Activated CD4-positive, alpha-beta T cell treated with anti-CD3 and anti-CD28 coated beads for 36 hours (primary cell): ENCODE measurements around the gene ZNF821. TPM values are rescaled to one million over a fixed set of nuclear protein-coding genes. Genes with fewer than 3 reads are reported as not detected.
"Not testable (repeated sequence)": the region's sequence is repeated elsewhere in the genome, so short reads cannot be mapped to it uniquely, and the experiment has no call there.

ENCODE experiments used
- ATAC-seq: fragments of 200-7000 bp; cut with Tn5 transposase; one replicate; pipeline ENCODE4 v1.10.0; 2021; ENCODE audit warnings: mild to moderate bottlenecking, moderate library complexity
- CTCF ChIA-PET: fragments of 350-600 bp; sonication (Branson Sonifier 250); formaldehyde crosslinking; loops from one replicate; lab custom pipeline; 2021; ENCODE audit warnings: antibody characterized with exemption; lab: Charles Lee
- POLR2A ChIA-PET: fragments of 350-600 bp; sonication (Branson Sonifier 250); formaldehyde crosslinking; loops from one replicate; lab custom pipeline; 2021; ENCODE audit warnings: antibody characterized with exemption, inconsistent platforms; lab: Charles Lee
- DNase-seq: peaks from one replicate; pipeline ENCODE4 v3.0.0-alpha.2; 2020
- H3K27ac Mint-ChIP-seq: one replicate; pipeline ENCODE4 v1.8.0; 2021; ENCODE audit warnings: mixed read lengths
- H3K27me3 Mint-ChIP-seq: one replicate; pipeline ENCODE4 v1.8.0; 2021; ENCODE audit warnings: mixed read lengths
- H3K36me3 Mint-ChIP-seq: one replicate; pipeline ENCODE4 v1.8.0; 2021; ENCODE audit warnings: low read depth, mixed read lengths
- H3K4me1 Mint-ChIP-seq: one replicate; pipeline ENCODE4 v1.8.0; 2021; ENCODE audit warnings: mixed read lengths
- H3K4me3 Mint-ChIP-seq: one replicate; pipeline ENCODE4 v1.8.0; 2021; ENCODE audit warnings: mild to moderate bottlenecking, moderate library complexity, mixed read lengths
- H3K9me3 Mint-ChIP-seq: one replicate; pipeline ENCODE4 v1.8.0; 2021; ENCODE audit warnings: low read depth, mixed read lengths
- intact Hi-C, 2 experiments: fragments of 100-400 bp; cut with DNase I in 1 of 2; cut with micrococcal nuclease in 1 of 2; formaldehyde crosslinking; loops; one replicate each; pipeline versions ENCODE4 v1.14.2 to v1.15.1; 2022 to 2024; cut with DNase I, micrococcal nuclease
- total RNA-seq, 2 experiments: library from RNA; stranded (reverse); gene quantifications; one replicate each; pipeline ENCODE4 v1.2.3, GENCODE V29; 2021

ZNF821 gene
- total RNA-seq, 2 experiments from 2014 or later: 6.0 to 7.7 TPM

DNA sequence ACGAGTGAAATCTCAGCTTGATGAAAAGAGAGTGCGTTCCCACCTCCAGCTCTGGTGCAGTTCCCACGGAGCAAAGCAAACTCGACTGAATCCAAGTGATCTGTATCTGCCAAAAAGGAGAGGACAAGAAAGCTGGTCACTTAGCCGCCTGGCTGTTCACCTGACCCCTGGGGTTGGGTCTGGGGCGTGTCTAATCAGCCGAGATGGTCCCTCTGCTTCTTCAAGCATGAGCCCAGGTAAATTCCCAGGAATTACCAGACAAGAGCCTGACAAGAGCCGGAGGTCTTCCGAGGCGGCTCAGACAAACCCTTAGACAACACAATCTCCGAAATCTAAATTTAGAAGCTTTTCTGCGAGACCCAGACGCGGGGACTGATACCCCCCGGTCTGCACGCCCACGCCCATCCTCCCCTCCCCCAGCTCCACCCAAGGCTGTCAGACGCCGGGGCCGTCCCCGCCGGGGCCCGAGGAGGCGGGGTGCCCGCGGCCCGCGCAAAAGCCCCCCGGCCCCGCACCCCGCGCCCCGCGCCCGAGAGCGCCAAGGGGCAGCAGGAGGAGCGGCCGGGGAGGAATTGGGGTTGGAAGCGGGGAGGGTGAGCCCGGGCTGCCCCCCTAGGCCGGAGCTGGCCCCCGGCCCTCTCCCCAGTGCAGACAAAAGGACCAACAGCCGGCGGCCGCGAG is 674 bp downstream of the ZNF821 start:
- Mint-ChIP-seq H3K27me3 (no peaks in the 10 kb centered on the region), H3K4me3 (peak overlapping the region; percentile 71), H3K27ac (peak overlapping the region; percentile 68), H3K4me1 (peaks cover 48% of the 10 kb centered on the region), H3K36me3 (peaks cover 10% of the 10 kb centered on the region), H3K9me3 (no peaks in the 10 kb centered on the region)
- intact Hi-C loops: loop anchor here (2.0 to 5.0 kb wide), 5 partner anchors 36 to 161 kb away; partner anchors contain the start of genes ATXN1L (in 1 of the 2) and PHLPP2 (in 1 of the 2)
- DNase-seq: peak; percentile 81
- CTCF ChIA-PET: interaction anchor here (0.9 to 6.8 kb wide), 21 partner anchors 9 to 101 kb away, joined by 3 to 83 read pairs (median 8); partner anchors contain the start of genes AP1G1 and IST1
- POLR2A ChIA-PET: interaction anchor here (0.6 to 1.9 kb wide), 9 partner anchors 11 to 77 kb away, joined by 3 to 11 read pairs (median 4); partner anchors contain the start of genes AP1G1 and IST1
- ATAC-seq: peak; percentile 27

DNA sequence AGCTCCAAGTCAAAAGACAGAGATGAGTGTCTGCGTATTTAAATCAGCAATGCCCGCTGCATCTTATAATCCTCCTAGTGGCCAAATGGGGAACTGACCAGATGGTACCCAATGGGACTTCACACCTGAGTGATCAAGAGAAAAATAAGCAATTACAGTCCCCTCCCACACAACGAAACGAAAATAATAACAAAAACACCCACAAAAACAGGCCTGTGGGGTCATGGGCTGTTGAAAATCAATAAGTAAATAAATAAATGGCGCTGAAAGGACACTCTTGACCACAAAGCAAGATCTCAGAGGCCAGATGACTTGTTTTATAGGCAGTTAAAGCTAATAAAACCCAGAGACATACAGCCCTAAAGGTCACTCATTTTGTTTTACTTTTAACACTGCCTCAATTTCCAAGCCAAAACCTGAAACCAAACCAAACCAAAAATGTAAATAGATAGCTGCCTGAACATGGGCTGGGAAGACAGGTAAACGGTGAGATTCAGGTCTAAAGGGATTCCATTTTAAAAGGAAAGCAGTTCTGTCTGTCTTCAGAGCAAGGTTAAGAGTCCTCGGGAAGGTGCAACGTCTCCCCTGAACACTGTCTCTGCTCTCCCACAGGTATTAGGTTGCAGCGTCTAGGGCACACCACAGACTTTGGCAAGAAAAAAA is 1.3 kb downstream of the ZNF821 start:
- ATAC-seq (peak; percentile 58), DNase-seq (peak; percentile 83)
- ChIA-PET CTCF (interaction anchor here (0.6 to 6.8 kb wide), 30 partner anchors 10 to 211 kb away, joined by 3 to 83 read pairs (median 4); partner anchors contain the start of genes AP1G1, DHX38, IST1 and TXNL4B), POLR2A (interaction anchor here (0.6 to 1.6 kb wide), 9 partner anchors 10 to 161 kb away, joined by 3 to 14 read pairs (median 3); partner anchors contain the start of gene AP1G1)
- Mint-ChIP-seq H3K36me3 (peaks cover 10% of the 10 kb centered on the region), H3K9me3 (no peaks in the 10 kb centered on the region), H3K4me3 (peak overlapping the region; percentile 71), H3K27ac (peak overlapping the region; percentile 68), H3K27me3 (no peaks in the 10 kb centered on the region), H3K4me1 (peaks cover 48% of the 10 kb centered on the region)
- intact Hi-C loops: loop anchor here (1.0 to 5.0 kb wide), 6 partner anchors 35 to 160 kb away; partner anchors contain the start of genes ATXN1L (in 1 of the 2) and PHLPP2 (in 1 of the 2)

GRCh38 chr16:71880176-71880575 is 3.8 kb downstream of the ZNF821 start:
- ChIA-PET POLR2A (interaction anchor here (1.9 kb wide), 1 partner anchor 8 kb away, joined by 6 read pairs; no protein-coding TSS in a partner anchor), CTCF (interaction anchor here (1.3 to 6.8 kb wide), 6 partner anchors 8 to 91 kb away, joined by 3 to 83 read pairs (median 22); partner anchors contain the start of gene IST1)
- intact Hi-C loops: loop anchor here (2.0 to 5.0 kb wide), 5 partner anchors 15 to 158 kb away; partner anchors contain the start of genes ATXN1L (in 1 of the 2), IST1 (in 1 of the 2) and PHLPP2 (in 1 of the 2)
- DNase-seq: no peak
- Mint-ChIP-seq H3K36me3 (peaks cover 15% of the 10 kb centered on the region), H3K27ac (no peak overlapping the region), H3K27me3 (no peaks in the 10 kb centered on the region), H3K4me1 (peaks cover 44% of the 10 kb centered on the region), H3K9me3 (no peaks in the 10 kb centered on the region), H3K4me3 (no peak overlapping the region)
- no peak for ATAC-seq

DNA sequence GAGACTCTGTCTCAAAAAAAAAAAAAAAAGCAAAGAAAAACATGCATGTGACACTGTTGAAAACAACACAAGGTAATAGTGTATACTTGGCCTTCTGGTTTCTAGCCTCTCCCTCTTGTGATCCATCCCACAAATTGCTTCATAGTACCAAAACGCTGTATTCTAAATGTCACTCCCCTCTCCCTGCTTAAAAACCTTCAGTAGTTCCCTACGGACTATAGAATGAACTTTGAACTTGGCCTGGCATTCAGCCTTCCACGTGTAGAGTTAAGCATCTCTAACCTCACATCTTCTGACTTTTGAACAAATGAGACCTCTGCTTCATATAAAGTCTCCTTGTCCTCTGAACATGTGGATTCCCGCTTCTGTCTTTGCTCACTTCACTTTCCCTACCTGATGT is 5.1 kb downstream of the ZNF821 start:
- POLR2A ChIA-PET: no interaction called here
- intact Hi-C loops: no loop called here
- Mint-ChIP-seq H3K9me3 (no peaks in the 10 kb centered on the region), H3K4me1 (peaks cover 38% of the 10 kb centered on the region), H3K36me3 (peaks cover 16% of the 10 kb centered on the region), H3K27me3 (no peaks in the 10 kb centered on the region), H3K4me3 (no peak overlapping the region), H3K27ac (peak overlapping the region; percentile 4)
- ATAC-seq: no peak
- no peak for DNase-seq
- CTCF ChIA-PET: interaction anchor here (6.8 kb wide), 1 partner anchor 7 kb away, joined by 83 read pairs; no protein-coding TSS in a partner anchor

GRCh38 chr16:71873199-71873598 is 10.8 kb downstream of the ZNF821 start:
- Mint-ChIP-seq H3K36me3 (peaks cover 11% of the 10 kb centered on the region), H3K4me1 (peaks cover 25% of the 10 kb centered on the region), H3K27me3 (no peaks in the 10 kb centered on the region), H3K9me3 (no peaks in the 10 kb centered on the region), H3K4me3 (peak overlapping the region; percentile 40), H3K27ac (peak overlapping the region; percentile 55)
- ChIA-PET CTCF (interaction anchor here (0.5 to 6.1 kb wide), 7 partner anchors 9 to 1216 kb away, joined by 3 to 83 read pairs (median 5); partner anchors contain the start of gene ZNF821), POLR2A (interaction anchor here (1.2 to 1.6 kb wide), 2 partner anchors 10 to 67 kb away, joined by 3 to 4 read pairs; partner anchors contain the start of gene ZNF821)
- peak; percentile 27 for ATAC-seq
- no peak for DNase-seq
- intact Hi-C loops: no loop called here

GRCh38 chr16:71870818-71871217 is 13.2 kb downstream of the ZNF821 start:
- H3K36me3 Mint-ChIP-seq: peaks cover 6% of the 10 kb centered on the region
- H3K4me1 Mint-ChIP-seq: peaks cover 25% of the 10 kb centered on the region
- ChIA-PET CTCF (interaction anchor here (0.9 to 6.1 kb wide), 6 partner anchors 11 to 91 kb away, joined by 3 to 83 read pairs (median 3); partner anchors contain the start of genes AP1G1 and ZNF821), POLR2A (interaction anchor here (0.6 kb wide), 1 partner anchor 69 kb away, joined by 4 read pairs; no protein-coding TSS in a partner anchor)
- no peaks in the 10 kb centered on the region for H3K9me3 Mint-ChIP-seq
- no peak overlapping the region for H3K4me3 Mint-ChIP-seq
- intact Hi-C loops: no loop called here
- DNase-seq (no peak), ATAC-seq (peak; percentile 20)
- no peaks in the 10 kb centered on the region for H3K27me3 Mint-ChIP-seq
- no peak overlapping the region for H3K27ac Mint-ChIP-seq

- CTCF ChIA-PET: interaction anchor here (6.1 kb wide), 1 partner anchor 13 kb away, joined by 83 read pairs; the partner anchor contains the start of gene ZNF821
- no peaks in the 10 kb centered on the region for H3K27me3 Mint-ChIP-seq
- DNase-seq (no peak), ATAC-seq (no peak)
- POLR2A ChIA-PET: no interaction called here
- intact Hi-C loops: no loop called here
- no peaks in the 10 kb centered on the region for H3K9me3 Mint-ChIP-seq
- peaks cover 11% of the 10 kb centered on the region for H3K36me3 Mint-ChIP-seq
- peaks cover 41% of the 10 kb centered on the region for H3K4me1 Mint-ChIP-seq
- no peak overlapping the region for H3K27ac Mint-ChIP-seq
- no peak overlapping the region for H3K4me3 Mint-ChIP-seq
These were observed 14.9 kb downstream of the ZNF821 start for GRCh38 chr16:71869089-71869488.

DNA sequence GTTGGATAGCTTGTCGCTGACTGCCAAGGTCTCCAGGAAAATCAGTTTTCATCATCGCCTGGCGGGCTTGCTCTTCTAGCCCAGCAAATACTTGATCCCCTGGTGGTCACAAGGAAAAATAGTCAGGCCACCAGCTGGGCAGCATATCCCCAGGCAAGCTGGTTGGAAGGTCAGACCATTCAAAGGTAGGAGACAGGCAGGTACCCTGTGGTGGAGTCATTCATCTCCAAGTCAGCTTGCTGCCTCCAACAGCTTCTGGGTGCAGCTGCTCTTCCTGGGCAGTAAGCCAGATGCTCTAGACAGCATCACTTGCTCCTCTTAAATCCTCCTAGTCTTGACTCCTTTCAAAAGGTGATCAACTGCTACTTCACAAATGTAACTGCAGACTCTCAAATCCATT is 16.0 kb downstream of the ZNF821 start:
- Mint-ChIP-seq H3K36me3 (peaks cover 12% of the 10 kb centered on the region), H3K27ac (no peak overlapping the region), H3K4me1 (peaks cover 37% of the 10 kb centered on the region), H3K9me3 (no peaks in the 10 kb centered on the region), H3K27me3 (no peaks in the 10 kb centered on the region), H3K4me3 (no peak overlapping the region)
- ATAC-seq (no peak), DNase-seq (no peak)
- ChIA-PET POLR2A (no interaction called here), CTCF (interaction anchor here (0.6 kb wide), 1 partner anchor 12 kb away, joined by 3 read pairs; no protein-coding TSS in a partner anchor)
- intact Hi-C loops: no loop called here

- H3K27me3 Mint-ChIP-seq, H3K4me3 Mint-ChIP-seq, ATAC-seq, POLR2A ChIA-PET, DNase-seq, H3K27ac Mint-ChIP-seq, intact Hi-C loops, H3K9me3 Mint-ChIP-seq: not testable (repeated sequence)
- Mint-ChIP-seq H3K36me3 (peaks cover 12% of the 10 kb centered on the region), H3K4me1 (peaks cover 30% of the 10 kb centered on the region)
- CTCF ChIA-PET: interaction anchor here (0.8 to 3.1 kb wide), 2 partner anchors 15 to 428 kb away, joined by 3 to 22 read pairs; partner anchors contain the start of gene ZNF821
These were observed 16.8 kb downstream of the ZNF821 start for GRCh38 chr16:71867175-71867574.

GRCh38 chr16:71865173-71865863 is 18.7 kb downstream of the ZNF821 start:
- CTCF ChIA-PET: interaction anchor here (0.5 to 3.1 kb wide), 6 partner anchors 9 to 425 kb away, joined by 3 to 22 read pairs (median 4); partner anchors contain the start of gene ZNF821
- intact Hi-C loops: loop anchor here in 1 of 2 experiments (2.0 kb wide), 1 partner anchor 19 kb away; no protein-coding TSS in a partner anchor
- ATAC-seq (peak; percentile 82), DNase-seq (no peak)
- no peak overlapping the region for H3K4me3 Mint-ChIP-seq
- peaks cover 17% of the 10 kb centered on the region for H3K36me3 Mint-ChIP-seq
- POLR2A ChIA-PET: interaction anchor here (0.6 kb wide), 1 partner anchor 19 kb away, joined by 7 read pairs; no protein-coding TSS in a partner anchor
- no peaks in the 10 kb centered on the region for H3K27me3 Mint-ChIP-seq
- H3K27ac Mint-ChIP-seq: peak overlapping the region; percentile 55
- H3K4me1 Mint-ChIP-seq: peaks cover 22% of the 10 kb centered on the region
- H3K9me3 Mint-ChIP-seq: no peaks in the 10 kb centered on the region
